Measurements from ENCODE around the gene ESRRA.

- TF ChIP-seq CTCF (IDR thresholded peaks at IDR 0.05) (no peak), POLR2A (IDR thresholded peaks at IDR 0.05; ENCODE audit: low read depth) (no peak), POLR2AphosphoS5 (IDR thresholded peaks at IDR 0.05) (no peak)
Measured at GRCh38 chr11:64349404-64349803, 44.1 kb downstream of the ESRRA start.
